Measurements from ENCODE around the gene SLC16A5. TPM values are rescaled to one million over a fixed set of nuclear protein-coding genes. Genes with fewer than 3 reads are reported as not detected.

SLC16A5 gene
- total RNA-seq, 1 experiment from 2014 or later: 70.2 TPM

DNA sequence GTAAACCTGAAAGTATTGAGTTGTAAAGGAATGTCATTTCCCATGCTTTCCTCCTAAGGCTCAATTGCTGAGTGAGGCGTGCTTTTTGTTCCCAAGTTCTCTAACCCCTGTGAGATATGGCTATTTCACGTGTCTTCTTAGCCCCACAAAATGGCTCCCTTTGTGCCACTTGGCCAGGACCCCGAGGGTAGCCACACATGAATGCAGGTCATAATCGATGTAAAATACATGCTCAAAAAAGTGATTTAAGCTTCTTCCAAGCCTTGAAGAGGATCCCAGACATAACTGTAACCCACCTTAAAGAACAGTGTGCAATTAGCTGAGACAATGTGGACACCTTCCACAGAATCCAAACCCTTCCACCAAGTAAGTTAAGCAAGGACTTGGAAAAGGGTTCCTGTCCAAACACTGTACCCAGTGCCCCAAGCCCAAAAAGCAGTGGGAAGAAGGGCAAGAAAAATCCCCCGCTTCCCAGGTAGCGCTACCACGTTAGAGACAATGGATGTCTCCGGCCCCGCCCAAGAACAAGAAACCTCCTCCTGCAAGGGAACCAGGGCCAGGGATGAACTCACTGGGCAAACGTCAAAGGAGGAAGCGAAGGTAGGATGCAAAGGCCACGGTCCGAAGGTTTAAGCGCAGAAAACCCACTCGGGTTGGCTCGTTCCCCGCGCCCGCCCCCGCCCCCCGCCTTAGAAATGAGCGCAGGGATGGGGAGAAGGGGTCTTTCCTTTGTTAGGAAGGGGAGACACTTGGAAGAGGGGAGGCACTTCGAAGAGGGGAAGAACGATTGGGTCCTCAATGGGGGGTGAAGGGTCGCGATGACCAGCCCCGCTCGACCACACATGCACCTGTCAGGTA is 65.4 kb downstream of the SLC16A5 start:
- Histone ChIP-seq H3K36me3 (ENCODE audit: low read depth) (peaks cover 8% of the 10 kb centered on the region), H3K4me2 (peak overlapping the region; percentile 100), H3K4me3 (peak overlapping the region; percentile 81), H4K20me1 (ENCODE audit: insufficient read depth) (no peaks in the 10 kb centered on the region; the same call in 1 of the 2 replicates), H3K79me2 (ENCODE audit: low read depth) (peaks cover 61% of the 10 kb centered on the region), H3K9me3 (ENCODE audit: insufficient read depth, low read depth) (no peaks in the 10 kb centered on the region), H3K9me2 (ENCODE audit: insufficient read depth) (no peaks in the 10 kb centered on the region), H3K4me1 (replicated peaks; ENCODE audit: insufficient read depth) (peaks cover 29% of the 10 kb centered on the region), H3K27me3 (ENCODE audit: insufficient read depth, low read depth) (no peaks in the 10 kb centered on the region), H2AFZ (peak overlapping the region; percentile 69), H3K27ac (0 out of 2 replicates have a peak overlapping the region, but pooled peaks have one; percentile 6), H3F3A (ENCODE audit: insufficient read depth, low read depth) (peaks cover 27% of the 10 kb centered on the region)
- BruUV-seq (replicated peaks): TSS peak; percentile 55
- no peak for TF ChIP-seq EZH2 (IDR thresholded peaks at IDR 0.05; ENCODE audit: low read depth)
- TF ChIP-seq, protein P1, sequence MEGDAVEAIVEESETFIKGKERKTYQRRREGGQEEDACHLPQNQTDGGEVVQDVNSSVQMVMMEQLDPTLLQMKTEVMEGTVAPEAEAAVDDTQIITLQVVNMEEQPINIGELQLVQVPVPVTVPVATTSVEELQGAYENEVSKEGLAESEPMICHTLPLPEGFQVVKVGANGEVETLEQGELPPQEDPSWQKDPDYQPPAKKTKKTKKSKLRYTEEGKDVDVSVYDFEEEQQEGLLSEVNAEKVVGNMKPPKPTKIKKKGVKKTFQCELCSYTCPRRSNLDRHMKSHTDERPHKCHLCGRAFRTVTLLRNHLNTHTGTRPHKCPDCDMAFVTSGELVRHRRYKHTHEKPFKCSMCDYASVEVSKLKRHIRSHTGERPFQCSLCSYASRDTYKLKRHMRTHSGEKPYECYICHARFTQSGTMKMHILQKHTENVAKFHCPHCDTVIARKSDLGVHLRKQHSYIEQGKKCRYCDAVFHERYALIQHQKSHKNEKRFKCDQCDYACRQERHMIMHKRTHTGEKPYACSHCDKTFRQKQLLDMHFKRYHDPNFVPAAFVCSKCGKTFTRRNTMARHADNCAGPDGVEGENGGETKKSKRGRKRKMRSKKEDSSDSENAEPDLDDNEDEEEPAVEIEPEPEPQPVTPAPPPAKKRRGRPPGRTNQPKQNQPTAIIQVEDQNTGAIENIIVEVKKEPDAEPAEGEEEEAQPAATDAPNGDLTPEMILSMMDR (conservative IDR thresholded peaks at IDR 0.05): no peak
- POLR2A ChIA-PET (ENCODE audit: unreplicated experiment): no interaction called here
- CTCF ChIA-PET: no interaction called here
- peak; percentile 45 to 63 for DNase-seq
- intact Hi-C loops (cut with micrococcal nuclease; ENCODE audit: unreplicated experiment): no loop called here

DNA sequence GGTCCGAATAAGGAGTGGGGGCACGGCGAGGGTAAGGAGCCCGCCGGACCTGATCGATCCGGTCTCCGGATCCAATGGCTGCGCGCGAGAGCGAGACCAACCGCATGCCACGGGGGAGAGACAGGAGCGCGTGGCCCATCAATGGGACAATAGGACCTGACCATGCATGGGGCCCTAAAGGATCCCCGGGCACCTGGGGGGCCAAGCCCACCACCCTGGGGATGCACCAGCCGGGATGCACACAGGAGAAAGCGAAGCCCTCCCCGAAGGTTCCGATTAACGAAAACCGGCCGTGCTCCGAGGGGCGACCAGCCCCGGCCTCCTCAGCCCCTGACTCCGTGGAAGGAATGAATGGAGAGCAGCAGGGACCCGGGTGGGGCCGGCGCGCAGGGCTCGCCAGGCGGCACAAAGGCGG is 66.0 kb downstream of the SLC16A5 start:
- Histone ChIP-seq H3K27me3 (ENCODE audit: insufficient read depth, low read depth) (no peaks in the 10 kb centered on the region), H3K4me1 (replicated peaks; ENCODE audit: insufficient read depth) (peaks cover 36% of the 10 kb centered on the region), H3K9me3 (ENCODE audit: insufficient read depth, low read depth) (no peaks in the 10 kb centered on the region), H3K27ac (no peak overlapping the region), H3K9me2 (ENCODE audit: insufficient read depth) (no peaks in the 10 kb centered on the region), H4K20me1 (ENCODE audit: insufficient read depth) (no peaks in the 10 kb centered on the region; the same call in 1 of the 2 replicates), H3F3A (ENCODE audit: insufficient read depth, low read depth) (peaks cover 28% of the 10 kb centered on the region), H3K36me3 (ENCODE audit: low read depth) (peaks cover 1% of the 10 kb centered on the region; the same call in 1 of the 2 replicates), H3K4me2 (peak overlapping the region; percentile 100), H2AFZ (peak overlapping the region; percentile 69), H3K4me3 (peak overlapping the region; percentile 81), H3K79me2 (ENCODE audit: low read depth) (peaks cover 54% of the 10 kb centered on the region)
- POLR2A ChIA-PET (ENCODE audit: unreplicated experiment): interaction anchor here (0.6 kb wide), 1 partner anchor 309 kb away, joined by 5 read pairs; no protein-coding TSS in a partner anchor
- CTCF ChIA-PET: no interaction called here
- intact Hi-C loops (cut with micrococcal nuclease; ENCODE audit: unreplicated experiment): loop anchor here (2.0 kb wide), 1 partner anchor 19 kb away; no protein-coding TSS in a partner anchor
- TF ChIP-seq, protein P1 (conservative IDR thresholded peaks at IDR 0.05): no peak
- TF ChIP-seq EZH2 (IDR thresholded peaks at IDR 0.05; ENCODE audit: low read depth): no peak
- no peak for DNase-seq
- no TSS peak for BruUV-seq (replicated peaks)

DNA sequence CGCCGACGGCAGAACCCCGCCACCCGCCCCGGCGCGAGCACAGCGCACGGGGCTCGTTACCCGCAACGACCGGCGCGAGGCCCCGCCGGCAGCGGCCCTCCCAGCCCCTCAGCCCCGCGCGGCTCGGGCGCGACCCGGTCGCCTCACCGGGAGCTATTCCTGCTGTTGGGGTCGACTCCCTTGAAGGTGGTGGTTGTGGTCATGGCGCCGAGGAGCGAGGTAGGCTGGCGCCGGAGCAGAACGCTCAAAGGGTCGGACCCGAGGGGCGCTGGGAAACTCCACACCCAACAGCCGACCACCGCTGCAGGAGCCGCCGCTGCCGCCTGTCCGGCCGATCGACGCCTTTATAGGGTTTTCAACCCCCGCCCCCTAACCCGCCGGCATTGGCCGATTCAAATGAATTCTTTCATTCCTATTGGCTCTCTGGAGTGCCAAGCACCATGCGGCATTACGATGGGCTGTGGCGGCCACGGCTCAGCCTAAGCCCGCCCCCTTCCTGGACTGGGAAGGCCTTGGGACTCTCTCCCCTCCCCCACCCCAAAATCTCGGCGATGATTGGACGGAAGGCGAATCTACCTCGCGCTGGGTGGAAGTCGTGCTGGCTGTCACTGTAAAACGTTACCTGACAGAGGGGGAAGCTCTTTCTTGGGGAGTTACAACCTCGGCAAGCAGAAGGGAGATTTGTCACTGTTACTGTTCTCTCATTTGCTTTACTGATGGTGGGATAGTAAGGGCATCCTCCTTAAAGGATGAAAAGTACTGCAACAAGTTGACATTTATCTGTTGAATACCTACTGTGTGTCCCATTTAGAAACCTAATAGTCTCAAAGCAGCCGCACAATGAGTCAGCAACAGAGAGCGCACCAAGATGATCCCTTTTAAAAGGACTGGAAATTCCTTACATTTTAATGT is 66.7 kb downstream of the SLC16A5 start, which contains the start of gene JPT1:
Gene JPT1 (minus strand): TSS at position 318 of the 912 bp plus-strand sequence. CDS start 115 bp downstream, at position 203.
- BruUV-seq (replicated peaks): no TSS peak
- Histone ChIP-seq H4K20me1 (ENCODE audit: insufficient read depth) (no peaks in the 10 kb centered on the region; the same call in 1 of the 2 replicates), H3K9me2 (ENCODE audit: insufficient read depth) (no peaks in the 10 kb centered on the region), H3K4me3 (peak within 1 kb of the TSS; percentile 81), H3K9me3 (ENCODE audit: insufficient read depth, low read depth) (no peaks in the 10 kb centered on the region), H3K4me1 (replicated peaks; ENCODE audit: insufficient read depth) (peaks cover 42% of the 10 kb centered on the region), H3K27me3 (ENCODE audit: insufficient read depth, low read depth) (no peaks in the 10 kb centered on the region), H3K79me2 (ENCODE audit: low read depth) (peaks cover 48% of the 10 kb centered on the region), H3K4me2 (peak within 1 kb of the TSS; percentile 100), H3K27ac (peak within 1 kb of the TSS; percentile 14; the same call in 1 of the 2 replicates), H3K36me3 (ENCODE audit: low read depth) (no peaks in the 10 kb centered on the region), H3F3A (ENCODE audit: insufficient read depth, low read depth) (peaks cover 32% of the 10 kb centered on the region), H2AFZ (peak within 1 kb of the TSS; percentile 69)
- peak; percentile 97 to 98 for DNase-seq
- POLR2A ChIA-PET (ENCODE audit: unreplicated experiment): interaction anchor here (0.5 to 1.0 kb wide), 11 partner anchors 18 to 733 kb away, joined by 3 to 13 read pairs (median 4); partner anchors contain the start of genes CDR2L and SLC16A5
- CTCF ChIA-PET: interaction anchor here (0.5 to 0.7 kb wide), 3 partner anchors 18 to 28 kb away, joined by 3 to 12 read pairs (median 4); no protein-coding TSS in a partner anchor
- intact Hi-C loops (cut with micrococcal nuclease; ENCODE audit: unreplicated experiment): loop anchor here (2.0 kb wide), 1 partner anchor 20 kb away; no protein-coding TSS in a partner anchor
- TF ChIP-seq, protein P1 (conservative IDR thresholded peaks at IDR 0.05): no peak
- no peak for TF ChIP-seq EZH2 (IDR thresholded peaks at IDR 0.05; ENCODE audit: low read depth)

All from PC-9 (cell line).